GM21737 (cell line): ENCODE data around the gene SAP130.

Experiments used
- ATAC-seq: cut with Tn5 transposase; IDR thresholded peaks from one replicate; pipeline ENCODE4 v1.9.1; 2021; ENCODE audit warnings: mild to moderate bottlenecking, moderate library complexity; ENCODE audit not compliant: unreplicated experiment

SAP130 gene

DNA sequence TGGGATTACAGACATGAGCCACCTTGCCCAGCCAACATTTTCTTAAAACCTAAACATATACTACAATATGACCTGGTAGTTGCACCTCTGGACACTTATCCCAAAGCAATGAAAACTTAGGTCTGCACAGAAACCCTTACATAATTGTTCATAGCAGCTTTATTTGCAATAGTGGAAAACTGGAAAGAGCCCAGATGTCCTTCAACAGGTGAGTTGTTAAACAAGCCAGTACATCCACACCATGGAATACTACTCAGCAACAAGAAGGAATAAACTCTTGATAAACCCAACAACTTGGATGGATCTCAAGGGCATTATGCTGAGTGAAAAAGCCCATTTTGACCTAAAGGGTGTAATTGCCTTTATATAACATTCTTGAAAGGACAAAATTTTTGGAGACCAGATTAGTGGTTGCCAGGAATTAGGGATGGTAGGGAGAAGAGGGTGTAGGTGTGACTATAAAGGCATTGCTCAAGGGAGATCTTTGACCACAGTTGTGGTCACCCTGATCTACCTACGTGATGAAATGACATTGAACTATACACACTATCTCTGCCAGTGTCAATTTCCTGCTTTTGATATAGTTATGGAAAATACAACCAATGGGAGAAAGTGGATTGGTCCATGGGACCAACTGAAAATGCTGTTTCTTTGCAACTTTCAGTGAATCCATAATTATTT is 130.2 kb downstream of the SAP130 start:
- ATAC-seq: no peak

- no peak for ATAC-seq
Measured at GRCh38 chr2:127893494-127893893, 134.4 kb downstream of the SAP130 start.

DNA sequence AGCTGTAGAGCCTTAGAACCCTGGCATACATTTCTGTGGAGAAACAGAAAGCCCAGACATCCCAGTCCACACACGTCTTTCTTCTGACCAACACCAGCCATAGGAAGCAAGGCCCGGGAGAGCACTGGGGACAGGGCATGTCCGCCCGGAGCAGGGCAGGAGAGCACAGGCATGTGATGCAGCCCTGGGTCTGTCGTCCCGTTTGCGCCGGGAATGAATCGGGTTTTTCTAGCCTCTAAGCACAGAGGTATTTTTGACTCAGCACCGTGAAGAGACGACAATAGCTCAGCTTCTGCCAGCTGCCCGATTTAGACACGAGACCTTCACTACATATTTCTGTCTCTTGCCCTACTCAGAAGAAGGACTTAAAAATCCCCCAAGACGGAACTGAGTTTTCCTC is 134.8 kb downstream of the SAP130 start:
- ATAC-seq: no peak

DNA sequence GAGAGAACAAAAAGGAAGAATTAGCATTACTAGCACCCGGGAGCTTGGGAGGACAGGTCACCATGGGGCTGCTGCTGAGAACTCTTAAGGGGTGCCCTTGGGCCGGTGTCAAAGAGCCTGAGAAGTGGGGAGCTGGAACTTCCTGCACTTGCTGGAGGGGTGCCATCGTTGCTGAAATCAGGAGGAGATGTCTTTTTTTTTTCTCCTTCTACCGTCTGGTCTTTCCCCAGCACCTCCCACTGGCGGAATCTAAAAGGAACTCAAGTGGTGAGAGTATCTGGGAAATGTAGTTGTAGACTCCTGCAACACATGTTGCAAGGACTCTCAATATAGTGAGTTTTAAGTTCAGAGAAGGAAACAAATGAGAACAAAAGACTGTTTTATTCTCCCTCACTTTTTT is 136.0 kb downstream of the SAP130 start:
- ATAC-seq: no peak
